ENCODE results near the gene HSBP1L1.

HSBP1L1 gene

DNA sequence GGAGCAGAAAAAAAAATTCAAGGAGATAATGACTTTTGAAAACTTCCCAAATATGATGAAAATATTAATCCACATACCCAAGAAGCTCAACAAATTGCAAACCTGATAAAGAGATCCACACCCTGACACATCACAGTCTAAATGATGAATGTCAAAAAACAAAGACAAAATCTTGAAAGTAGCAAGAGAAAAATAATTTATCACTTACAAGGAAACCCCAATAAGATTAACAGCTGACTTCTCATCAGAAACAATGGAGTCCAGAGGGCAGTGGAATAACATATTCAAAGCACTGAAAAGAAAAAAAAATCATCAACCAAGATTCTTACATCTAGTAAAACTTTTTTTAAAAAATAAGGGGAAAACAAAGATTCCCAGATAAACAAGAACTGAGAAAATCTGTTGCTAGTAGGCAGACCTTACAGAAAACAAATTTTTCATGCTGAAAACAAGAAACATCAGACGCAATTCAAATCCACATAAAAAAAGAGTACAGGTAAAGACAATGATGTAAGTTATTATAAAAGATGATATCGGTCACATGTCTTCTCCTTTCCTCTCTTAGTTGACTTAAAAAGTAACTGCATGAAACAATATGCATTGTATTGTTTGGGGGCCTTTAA lies 34.3 kb upstream of the HSBP1L1 start:
- no peak for DNase-seq

GRCh38 chr18:79931475-79931874 lies 33.0 kb upstream of the HSBP1L1 start:
- no peak for DNase-seq

- no peak for DNase-seq
Measured at GRCh38 chr18:79932907-79933306, 31.5 kb upstream of the HSBP1L1 start.

GRCh38 chr18:79933765-79934164 lies 30.7 kb upstream of the HSBP1L1 start:
- DNase-seq = peak; percentile 80

DNA sequence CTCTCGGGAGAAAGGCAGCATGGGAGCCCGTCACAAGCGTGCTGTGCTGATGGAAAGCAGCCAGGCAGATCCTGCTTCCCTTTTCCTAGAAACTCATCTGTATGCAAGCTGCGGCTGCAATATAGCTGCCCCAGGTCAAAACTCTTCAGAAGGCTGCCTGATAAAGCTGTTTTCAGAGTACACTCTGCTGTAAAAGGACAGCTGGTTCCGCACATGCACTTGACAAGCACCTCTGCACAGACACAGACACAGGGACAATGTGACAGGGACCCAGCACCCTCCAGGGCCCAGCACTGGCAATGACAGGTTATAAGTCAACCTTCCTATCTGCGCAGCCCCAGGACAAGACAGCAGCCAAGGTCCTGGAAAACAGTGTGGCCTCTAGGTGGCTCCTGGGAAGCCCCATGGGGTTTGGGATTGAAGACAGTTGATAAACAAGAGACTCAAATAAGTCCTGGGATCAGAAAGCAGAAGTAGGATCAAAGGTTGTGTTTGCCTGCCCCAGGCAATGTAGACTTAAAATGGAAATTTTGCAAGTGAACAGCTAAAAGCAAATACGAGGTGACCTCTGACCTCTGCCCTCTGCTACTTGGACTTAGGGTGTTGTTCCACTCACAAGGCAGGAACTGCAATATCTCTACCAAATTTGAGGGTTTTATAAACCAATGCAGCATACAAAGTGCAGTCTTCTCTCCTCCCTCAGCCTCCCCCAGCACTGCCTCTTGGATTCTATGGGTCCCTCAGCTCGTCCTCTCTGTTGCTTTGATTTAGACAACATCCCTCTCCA lies 29.9 kb upstream of the HSBP1L1 start:
- no peak for DNase-seq

GRCh38 chr18:79935098-79935480 lies 29.4 kb upstream of the HSBP1L1 start:
- no peak for DNase-seq

- DNase-seq = no peak
Measured at GRCh38 chr18:79935499-79935898, 28.9 kb upstream of the HSBP1L1 start.

GRCh38 chr18:79935925-79936324 lies 28.5 kb upstream of the HSBP1L1 start:
- DNase-seq = no peak

DNA sequence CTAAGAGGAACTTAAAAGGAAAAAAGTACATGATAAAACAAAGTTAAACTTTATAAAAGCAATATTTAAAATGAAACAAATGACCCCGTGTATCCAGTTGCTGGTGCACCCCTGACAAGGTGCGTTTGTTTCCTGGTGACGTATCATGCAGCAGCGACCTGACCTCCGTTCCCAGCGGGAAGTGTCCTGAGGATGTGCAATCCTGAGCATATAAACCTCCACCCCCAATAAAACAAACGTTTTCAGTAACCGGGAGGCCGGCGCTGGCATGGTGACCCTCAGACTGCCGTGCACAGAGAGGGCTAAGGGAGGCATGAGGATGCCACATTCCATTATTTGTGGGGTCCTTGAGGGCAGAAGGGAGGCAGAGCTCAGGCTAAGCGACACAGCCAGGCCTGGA lies 27.8 kb upstream of the HSBP1L1 start:
- DNase-seq = no peak

GRCh38 chr18:79937103-79937860 lies 27.2 kb upstream of the HSBP1L1 start:
- no peak for DNase-seq

GRCh38 chr18:79938196-79938595 lies 26.2 kb upstream of the HSBP1L1 start:
- no peak for DNase-seq

- no peak for DNase-seq
Measured at GRCh38 chr18:79939096-79939495, 25.3 kb upstream of the HSBP1L1 start.

- no peak for DNase-seq
Measured at GRCh38 chr18:79940126-79940813, 24.2 kb upstream of the HSBP1L1 start.

DNA sequence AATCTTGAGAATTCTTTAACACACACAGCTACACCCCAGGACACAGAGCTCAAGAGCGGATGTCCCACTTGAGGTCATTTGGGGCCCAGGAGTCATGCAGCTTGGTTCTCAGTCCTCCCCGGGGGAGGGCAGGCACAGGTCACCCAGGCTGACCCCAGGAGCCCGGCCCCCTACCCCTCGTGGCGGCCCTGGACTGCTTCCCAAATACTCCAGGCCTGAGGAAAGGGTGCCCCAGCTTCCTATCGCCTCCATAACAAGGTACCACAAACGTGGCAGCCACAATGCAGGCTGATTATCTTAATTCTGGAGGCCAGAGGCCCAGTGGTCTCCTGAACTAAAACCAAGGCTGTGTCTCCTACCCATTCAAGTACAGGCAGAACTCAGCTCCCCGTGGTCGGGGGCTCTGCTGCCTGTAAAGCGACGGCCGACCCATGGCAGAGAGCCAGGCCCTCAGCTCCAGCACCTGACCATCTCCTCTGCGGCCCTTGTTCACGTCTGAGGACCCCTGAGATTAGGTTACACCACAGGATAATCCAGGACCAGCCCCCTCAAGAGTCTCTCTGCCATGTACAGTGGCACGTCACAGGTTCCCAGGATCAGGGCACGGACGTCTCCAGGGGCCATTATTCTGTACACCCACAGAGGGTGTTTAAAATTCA lies 23.5 kb upstream of the HSBP1L1 start:
- no peak for DNase-seq

GRCh38 chr18:79941473-79942119 lies 22.8 kb upstream of the HSBP1L1 start:
- DNase-seq = no peak

DNA sequence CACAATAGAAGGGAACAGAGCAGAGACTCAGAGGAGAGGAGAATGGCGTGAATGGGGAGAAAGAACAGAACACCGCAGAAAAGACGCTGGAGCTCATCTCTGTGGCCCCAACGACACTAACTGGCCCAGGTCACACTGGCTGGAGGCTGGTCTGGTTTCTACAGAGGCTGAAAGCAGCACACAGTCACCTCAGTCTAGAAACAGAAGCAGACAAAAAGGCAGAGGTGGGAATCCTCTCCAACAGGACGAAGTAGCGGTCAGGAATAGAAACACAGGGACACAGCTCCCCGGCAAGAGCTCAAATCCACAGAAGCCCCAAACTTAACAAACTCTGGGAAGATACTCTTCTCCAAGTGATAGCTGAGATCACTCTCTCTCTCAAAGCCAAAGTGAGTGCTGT lies 22.2 kb upstream of the HSBP1L1 start:
- DNase-seq = no peak

DNA sequence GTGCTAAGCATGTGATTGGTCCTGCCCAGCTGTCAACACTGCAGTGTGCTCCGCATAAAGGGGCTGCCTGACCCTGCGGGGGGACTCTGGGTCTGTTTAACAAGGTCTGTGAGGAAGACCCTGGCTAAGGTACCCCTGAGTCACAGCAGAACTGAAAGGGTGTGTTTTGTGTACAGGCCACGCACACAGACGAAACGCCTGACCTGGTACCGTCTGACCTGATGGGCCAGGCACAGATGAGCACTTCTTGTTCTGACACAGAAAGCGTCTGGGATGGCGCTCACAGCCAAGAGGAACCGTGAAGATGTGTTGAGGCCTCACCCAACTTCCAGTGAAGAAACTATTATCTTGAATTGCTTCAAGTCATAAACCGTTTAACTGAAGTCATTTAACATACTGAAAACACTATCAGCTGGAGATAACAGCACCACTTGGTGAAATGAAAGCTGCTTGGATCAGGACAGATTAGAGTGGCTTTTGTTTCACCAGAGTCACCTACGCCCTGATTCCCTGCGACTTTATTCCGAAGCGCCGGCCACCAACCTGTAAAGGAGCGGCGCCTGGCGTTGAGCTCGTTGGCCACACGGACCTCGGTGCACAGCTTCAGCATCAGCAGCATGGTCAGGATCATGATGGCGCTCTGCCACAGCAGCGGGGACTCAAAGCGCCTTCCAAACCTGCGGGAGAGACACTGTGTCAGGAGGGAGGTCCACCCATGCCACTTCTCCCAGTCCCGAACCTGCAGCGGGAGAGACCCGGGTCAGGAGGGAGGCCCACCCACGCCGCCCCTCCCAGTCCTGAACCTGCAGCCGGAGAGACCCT lies 21.4 kb upstream of the HSBP1L1 start:
- no peak for DNase-seq

GRCh38 chr18:79943608-79944125 lies 20.8 kb upstream of the HSBP1L1 start:
- no peak for DNase-seq

DNA sequence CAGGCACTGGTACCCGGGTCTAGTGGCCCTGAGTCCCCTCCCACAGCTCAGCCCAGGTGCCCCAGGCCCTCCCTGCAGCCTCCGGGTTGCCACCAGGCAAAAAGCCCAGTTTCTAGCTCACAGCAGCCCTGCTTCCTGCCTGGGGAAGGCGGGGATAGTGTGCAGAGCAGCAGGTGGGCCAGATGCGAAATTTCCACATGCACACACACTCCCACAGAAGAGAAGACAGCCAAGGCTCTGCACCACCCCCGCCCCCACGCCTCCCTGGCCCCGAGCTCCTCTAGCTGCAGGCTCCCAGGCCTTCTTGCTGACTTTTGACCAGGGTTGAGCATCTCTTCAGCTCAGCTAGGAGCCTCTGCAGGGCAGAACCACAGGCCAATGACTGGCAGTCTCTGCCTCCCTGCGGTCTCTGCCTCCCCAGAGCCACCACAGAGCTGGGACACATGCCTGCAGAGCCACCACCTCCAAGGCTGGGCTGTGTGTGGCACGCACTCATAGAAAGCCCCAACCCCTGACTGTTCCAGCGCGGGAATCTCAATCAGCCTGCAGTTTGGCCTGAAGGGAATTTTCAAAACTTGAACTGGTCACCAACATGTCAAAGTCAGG lies 20.2 kb upstream of the HSBP1L1 start:
- DNase-seq = no peak

DNA sequence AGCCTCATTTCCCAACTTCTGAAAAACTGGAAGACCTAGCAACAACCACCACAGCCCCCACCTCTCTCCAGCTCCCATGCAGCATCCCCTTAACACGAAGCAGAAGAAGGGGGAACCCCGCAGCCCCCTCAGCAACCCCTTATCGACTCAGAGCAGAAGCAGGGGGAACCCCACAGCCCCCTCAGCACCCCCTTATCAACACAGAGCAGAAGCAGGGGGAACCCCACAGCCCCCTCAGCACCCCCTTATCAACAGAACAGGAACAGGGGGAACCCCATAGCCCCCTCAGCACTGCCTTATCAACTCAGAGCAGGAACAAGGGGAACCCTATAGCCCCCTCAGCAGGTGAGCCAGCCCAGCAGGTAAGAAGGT lies 19.7 kb upstream of the HSBP1L1 start:
- no peak for DNase-seq

All from EL (cell line).